ENCODE measurements around the gene KCMF1. TPM values are rescaled to one million over a fixed set of nuclear protein-coding genes. Genes with fewer than 3 reads are reported as not detected.
"Not testable (repeated sequence)": the region's sequence is repeated elsewhere in the genome, so short reads cannot be mapped to it uniquely, and the experiment has no call there.

KCMF1 gene
- total and polyA plus RNA-seq, 7 donors = 74.6 to 374 (median 148) TPM

GRCh38 chr2:84942964-84943421 lies 28.0 kb upstream of the KCMF1 start:
- Histone ChIP-seq H3K4me3 (no peak overlapping the region), H3K27me3 (ENCODE audit: insufficient read depth in 3 of 3, low read length in 2 of 3) (no peaks in the 10 kb centered on the region), H3K4me1 (no peaks in the 10 kb centered on the region), H3K9me3 (no peaks in the 10 kb centered on the region), H3K36me3 (ENCODE audit: insufficient read depth in 1 of 2, low read depth in 1 of 2) (no peaks in the 10 kb centered on the region), H3K27ac (no peak overlapping the region)
- ATAC-seq (no peak), DNase-seq (no peak)
- WGBS, 3 donors = 84 to 88% (median 87%) methylated on average over 4 of the region's 4 CpGs
- TF ChIP-seq CTCF (IDR thresholded peaks at IDR 0.05) = no peak
- intact Hi-C loops (cut with DNase I) = no loop called here

GRCh38 chr2:84944295-84944909 lies 26.6 kb upstream of the KCMF1 start:
- Histone ChIP-seq H3K4me3 (no peak overlapping the region), H3K36me3 (ENCODE audit: insufficient read depth in 1 of 2, low read depth in 1 of 2) (no peaks in the 10 kb centered on the region), H3K27me3 (ENCODE audit: insufficient read depth in 3 of 3, low read length in 2 of 3) (no peaks in the 10 kb centered on the region), H3K27ac (no peak overlapping the region), H3K4me1 (no peaks in the 10 kb centered on the region), H3K9me3 (no peaks in the 10 kb centered on the region)
- DNase-seq = no peak
- intact Hi-C loops (cut with DNase I) = no loop called here
- no peak for ATAC-seq
- WGBS, 3 donors = 84 to 88% (median 84%) methylated on average over 7 of the region's 7 CpGs
- TF ChIP-seq CTCF (IDR thresholded peaks at IDR 0.05) = no peak

GRCh38 chr2:84945838-84946203 lies 25.1 kb upstream of the KCMF1 start:
- H3K9me3 ChIP-seq; intact Hi-C loops (cut with DNase I); H3K4me3 ChIP-seq; H3K27ac ChIP-seq; H3K27me3 ChIP-seq (ENCODE audit: insufficient read depth in 3 of 3, low read length in 2 of 3); ATAC-seq; H3K4me1 ChIP-seq; H3K36me3 ChIP-seq (ENCODE audit: insufficient read depth in 1 of 2, low read depth in 1 of 2); DNase-seq: not testable (repeated sequence)
- WGBS, 3 donors = 85 to 95% (median 92%) methylated on average over 2 of the region's 3 CpGs

- no peak overlapping the region for H3K27ac ChIP-seq
- H3K4me3 ChIP-seq = no peak overlapping the region
- intact Hi-C loops (cut with DNase I) = no loop called here
- 72 to 81% (median 74%) methylated on average over 10 to 12 of the region's 12 CpGs for WGBS, 3 donors
- H3K4me1 ChIP-seq = no peaks in the 10 kb centered on the region
- H3K9me3 ChIP-seq = no peaks in the 10 kb centered on the region
- DNase-seq (no peak), ATAC-seq (no peak)
- no peaks in the 10 kb centered on the region for H3K36me3 ChIP-seq (ENCODE audit: insufficient read depth in 1 of 2, low read depth in 1 of 2)
- TF ChIP-seq CTCF (IDR thresholded peaks at IDR 0.05) = no peak
- H3K27me3 ChIP-seq (ENCODE audit: insufficient read depth in 3 of 3, low read length in 2 of 3) = no peaks in the 10 kb centered on the region
Observed at GRCh38 chr2:84946204-84947009, 24.6 kb upstream of the KCMF1 start.

- no peaks in the 10 kb centered on the region for H3K27me3 ChIP-seq (ENCODE audit: insufficient read depth in 3 of 3, low read length in 2 of 3)
- no peaks in the 10 kb centered on the region for H3K36me3 ChIP-seq (ENCODE audit: insufficient read depth in 1 of 2, low read depth in 1 of 2)
- WGBS, 3 donors = 83% methylated on average over 10 of the region's 10 CpGs
- no peaks in the 10 kb centered on the region for H3K4me1 ChIP-seq
- ATAC-seq (no peak), DNase-seq (no peak)
- intact Hi-C loops (cut with DNase I) = no loop called here
- no peak for TF ChIP-seq CTCF (IDR thresholded peaks at IDR 0.05)
- H3K9me3 ChIP-seq = no peaks in the 10 kb centered on the region
- H3K4me3 ChIP-seq = no peak overlapping the region
- H3K27ac ChIP-seq = no peak overlapping the region
Observed at GRCh38 chr2:84947010-84947593, 23.9 kb upstream of the KCMF1 start.

Data from psoas muscle (tissue), 8 donors.